Osteocyte (in vitro differentiated cells): Measurements from ENCODE around the gene ATP6V0A1. TPM values are rescaled to one million over a fixed set of nuclear protein-coding genes. Genes with fewer than 3 reads are reported as not detected.
"Not testable (repeated sequence)": the region's sequence is repeated elsewhere in the genome, so short reads cannot be mapped to it uniquely, and the experiment has no call there.

Experiments
- DNase-seq: peaks from one replicate; pipeline ENCODE4 v3.0.0; 2021; ENCODE audit warnings: mixed read lengths; ENCODE audit not compliant: unreplicated experiment; ENCODE audit errors: extremely low spot score
- H3K27ac Mint-ChIP-seq: one replicate; pipeline ENCODE4 v1.8.0; 2021; ENCODE audit warnings: mild to moderate bottlenecking, mixed read lengths; ENCODE audit not compliant: unreplicated experiment
- H3K27me3 Mint-ChIP-seq: one replicate; pipeline ENCODE4 v1.8.0; 2021; ENCODE audit warnings: mixed read lengths; ENCODE audit not compliant: unreplicated experiment
- H3K36me3 Mint-ChIP-seq: one replicate; pipeline ENCODE4 v1.8.0; 2021; ENCODE audit warnings: mixed read lengths; ENCODE audit not compliant: unreplicated experiment
- H3K4me1 Mint-ChIP-seq: one replicate; pipeline ENCODE4 v1.8.0; 2021; ENCODE audit warnings: mixed read lengths; ENCODE audit not compliant: unreplicated experiment
- H3K4me3 Mint-ChIP-seq: one replicate; pipeline ENCODE4 v1.8.0; 2021; ENCODE audit warnings: mild to moderate bottlenecking, moderate library complexity, mixed read lengths; ENCODE audit not compliant: unreplicated experiment
- H3K9me3 Mint-ChIP-seq: one replicate; pipeline ENCODE4 v1.8.0; 2021; ENCODE audit warnings: mixed read lengths; ENCODE audit not compliant: unreplicated experiment
- total RNA-seq: library from RNA; stranded (reverse); gene quantifications from 2 replicates; pipeline ENCODE4 v1.2.1, GENCODE V29; 2021
- TF ChIP-seq, protein P1 (sequence below): fragments of 200-600 bp; sonication (generic); IDR thresholded peaks from 2 replicates; pipeline ENCODE4 v1.5.0; 2021; ENCODE audit warnings: antibody characterized with exemption, mild to moderate bottlenecking, moderate library complexity

ATP6V0A1 gene
- total RNA-seq, 1 donor from 2014 or later = 63.2 TPM

DNA sequence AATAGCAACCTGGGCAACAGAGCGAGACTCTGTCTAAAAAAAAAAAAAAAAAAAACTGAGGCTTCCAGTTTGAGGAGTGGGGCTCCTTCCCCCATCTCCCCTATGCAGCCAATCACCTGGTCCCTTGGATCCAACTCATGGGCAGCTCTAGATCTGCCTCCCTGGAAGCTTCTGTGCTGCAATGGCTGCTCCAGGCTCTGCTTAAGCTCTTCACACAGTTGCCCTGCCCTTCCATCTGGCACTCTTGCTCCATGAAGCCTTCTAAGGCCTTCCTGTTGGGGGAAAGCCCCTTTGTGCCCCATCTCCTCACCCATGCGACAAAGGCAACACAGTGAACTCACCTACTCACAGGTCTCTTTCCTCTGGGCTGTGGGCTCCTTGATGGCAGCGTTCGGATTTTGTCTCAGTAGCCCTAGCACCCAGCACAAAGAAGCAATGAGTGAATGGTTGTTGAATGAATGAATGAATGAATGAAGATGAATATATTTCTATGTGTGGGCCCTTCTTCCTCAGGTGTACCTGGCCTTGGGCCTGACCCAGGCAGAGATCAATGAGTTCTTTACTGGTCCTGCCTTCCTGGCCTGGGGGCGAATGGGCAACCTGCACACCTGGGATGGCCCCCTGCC lies 79.3 kb downstream of the ATP6V0A1 start:
- peak overlapping the region; percentile 71 for H3K27ac Mint-ChIP-seq
- TF ChIP-seq, protein P1, sequence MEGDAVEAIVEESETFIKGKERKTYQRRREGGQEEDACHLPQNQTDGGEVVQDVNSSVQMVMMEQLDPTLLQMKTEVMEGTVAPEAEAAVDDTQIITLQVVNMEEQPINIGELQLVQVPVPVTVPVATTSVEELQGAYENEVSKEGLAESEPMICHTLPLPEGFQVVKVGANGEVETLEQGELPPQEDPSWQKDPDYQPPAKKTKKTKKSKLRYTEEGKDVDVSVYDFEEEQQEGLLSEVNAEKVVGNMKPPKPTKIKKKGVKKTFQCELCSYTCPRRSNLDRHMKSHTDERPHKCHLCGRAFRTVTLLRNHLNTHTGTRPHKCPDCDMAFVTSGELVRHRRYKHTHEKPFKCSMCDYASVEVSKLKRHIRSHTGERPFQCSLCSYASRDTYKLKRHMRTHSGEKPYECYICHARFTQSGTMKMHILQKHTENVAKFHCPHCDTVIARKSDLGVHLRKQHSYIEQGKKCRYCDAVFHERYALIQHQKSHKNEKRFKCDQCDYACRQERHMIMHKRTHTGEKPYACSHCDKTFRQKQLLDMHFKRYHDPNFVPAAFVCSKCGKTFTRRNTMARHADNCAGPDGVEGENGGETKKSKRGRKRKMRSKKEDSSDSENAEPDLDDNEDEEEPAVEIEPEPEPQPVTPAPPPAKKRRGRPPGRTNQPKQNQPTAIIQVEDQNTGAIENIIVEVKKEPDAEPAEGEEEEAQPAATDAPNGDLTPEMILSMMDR = no peak
- H3K4me1 Mint-ChIP-seq = peaks cover 34% of the 10 kb centered on the region
- no peaks in the 10 kb centered on the region for H3K27me3 Mint-ChIP-seq
- H3K36me3 Mint-ChIP-seq = peaks cover 12% of the 10 kb centered on the region
- DNase-seq = no peak
- H3K4me3 Mint-ChIP-seq = peak overlapping the region; percentile 85
- no peaks in the 10 kb centered on the region for H3K9me3 Mint-ChIP-seq

GRCh38 chr17:42538482-42538881 lies 79.8 kb downstream of the ATP6V0A1 start:
- Mint-ChIP-seq H3K36me3 (peaks cover 15% of the 10 kb centered on the region), H3K27me3 (no peaks in the 10 kb centered on the region), H3K4me1 (peaks cover 32% of the 10 kb centered on the region), H3K27ac (peak overlapping the region; percentile 71), H3K9me3 (no peaks in the 10 kb centered on the region), H3K4me3 (peak overlapping the region; percentile 85)
- TF ChIP-seq, protein P1 = no peak
- no peak for DNase-seq

DNA sequence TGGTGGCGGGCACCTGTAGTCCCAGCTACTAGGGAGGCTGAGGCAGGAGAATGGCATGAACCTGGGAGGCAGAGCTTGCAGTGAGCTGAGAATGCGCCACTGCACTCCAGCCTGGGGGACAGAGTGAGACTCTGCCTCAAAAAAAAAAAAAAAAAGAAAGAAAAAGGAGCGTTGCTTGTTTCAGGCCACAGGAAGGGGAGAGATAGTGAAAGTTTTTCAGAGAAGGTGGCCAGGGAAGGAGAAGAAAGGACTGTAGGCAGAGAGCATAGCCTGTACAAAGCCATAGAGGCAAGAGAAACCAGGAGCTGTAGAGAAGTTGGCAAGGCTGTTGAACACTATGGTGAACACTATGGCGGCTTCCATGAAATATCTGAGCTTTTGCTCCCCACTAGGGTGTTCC lies 81.9 kb downstream of the ATP6V0A1 start:
- H3K4me1 Mint-ChIP-seq = peaks cover 23% of the 10 kb centered on the region
- not testable (repeated sequence) for H3K27me3 Mint-ChIP-seq, H3K4me3 Mint-ChIP-seq, DNase-seq, H3K9me3 Mint-ChIP-seq, H3K27ac Mint-ChIP-seq
- peaks cover 16% of the 10 kb centered on the region for H3K36me3 Mint-ChIP-seq

GRCh38 chr17:42541041-42541833 lies 82.6 kb downstream of the ATP6V0A1 start:
- peaks cover 19% of the 10 kb centered on the region for H3K4me1 Mint-ChIP-seq
- peaks cover 16% of the 10 kb centered on the region for H3K36me3 Mint-ChIP-seq
- no peaks in the 10 kb centered on the region for H3K9me3 Mint-ChIP-seq
- no peak for DNase-seq
- no peak overlapping the region for H3K27ac Mint-ChIP-seq
- no peak overlapping the region for H3K4me3 Mint-ChIP-seq
- H3K27me3 Mint-ChIP-seq = no peaks in the 10 kb centered on the region
- TF ChIP-seq, protein P1 = no peak

DNA sequence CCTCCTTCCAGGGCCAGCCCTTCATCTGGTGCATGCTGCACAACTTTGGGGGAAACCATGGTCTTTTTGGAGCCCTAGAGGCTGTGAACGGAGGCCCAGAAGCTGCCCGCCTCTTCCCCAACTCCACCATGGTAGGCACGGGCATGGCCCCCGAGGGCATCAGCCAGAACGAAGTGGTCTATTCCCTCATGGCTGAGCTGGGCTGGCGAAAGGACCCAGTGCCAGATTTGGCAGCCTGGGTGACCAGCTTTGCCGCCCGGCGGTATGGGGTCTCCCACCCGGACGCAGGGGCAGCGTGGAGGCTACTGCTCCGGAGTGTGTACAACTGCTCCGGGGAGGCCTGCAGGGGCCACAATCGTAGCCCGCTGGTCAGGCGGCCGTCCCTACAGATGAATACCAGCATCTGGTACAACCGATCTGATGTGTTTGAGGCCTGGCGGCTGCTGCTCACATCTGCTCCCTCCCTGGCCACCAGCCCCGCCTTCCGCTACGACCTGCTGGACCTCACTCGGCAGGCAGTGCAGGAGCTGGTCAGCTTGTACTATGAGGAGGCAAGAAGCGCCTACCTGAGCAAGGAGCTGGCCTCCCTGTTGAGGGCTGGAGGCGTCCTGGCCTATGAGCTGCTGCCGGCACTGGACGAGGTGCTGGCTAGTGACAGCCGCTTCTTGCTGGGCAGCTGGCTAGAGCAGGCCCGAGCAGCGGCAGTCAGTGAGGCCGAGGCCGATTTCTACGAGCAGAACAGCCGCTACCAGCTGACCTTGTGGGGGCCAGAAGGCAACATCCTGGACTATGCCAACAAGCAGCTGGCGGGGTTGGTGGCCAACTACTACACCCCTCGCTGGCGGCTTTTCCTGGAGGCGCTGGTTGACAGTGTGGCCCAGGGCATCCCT lies 84.8 kb downstream of the ATP6V0A1 start:
- H3K4me1 Mint-ChIP-seq = peaks cover 5% of the 10 kb centered on the region
- H3K36me3 Mint-ChIP-seq = peaks cover 11% of the 10 kb centered on the region
- no peaks in the 10 kb centered on the region for H3K27me3 Mint-ChIP-seq
- DNase-seq = no peak
- no peak overlapping the region for H3K27ac Mint-ChIP-seq
- TF ChIP-seq, protein P1 = no peak
- no peak overlapping the region for H3K4me3 Mint-ChIP-seq
- no peaks in the 10 kb centered on the region for H3K9me3 Mint-ChIP-seq
